Spleen (tissue), 11 donors: ENCODE measurements around the gene PTPRN2. TPM values are rescaled to one million over a fixed set of nuclear protein-coding genes. Genes with fewer than 3 reads are reported as not detected.

Experiments used
- DNase-seq: peaks from one replicate; pipeline ENCODE4 v3.0.0-alpha.2; 2020
- H3K27ac ChIP-seq, 8 donors: fragments of 200-600 bp; sonication (generic) in 7 of 8; 1 replicate in 4 of 8; 2 replicates in 4 of 8; pipeline versions ENCODE4 v1.5.0 to v1.8.0; 2016 to 2021; ENCODE audit warnings: inconsistent platforms in 4 of 8, mild to moderate bottlenecking in 4 of 8, moderate library complexity in 1 of 8
- H3K27me3 ChIP-seq, 7 donors: fragments of 200-600 bp; sonication (generic) in 6 of 7; replicated peaks in 1 of 7; 1 replicate in 4 of 7; 2 replicates in 3 of 7; pipeline versions ENCODE4 v1.5.0 to v1.8.0; 2016 to 2021; ENCODE audit warnings: inconsistent platforms in 3 of 7, mild to moderate bottlenecking in 1 of 7
- H3K36me3 ChIP-seq, 6 donors: fragments of 200-600 bp; sonication (generic) in 5 of 6; 1 replicate in 4 of 6; 2 replicates in 2 of 6; pipeline versions ENCODE4 v1.5.0 to v1.8.0; 2016 to 2021; ENCODE audit warnings: inconsistent platforms in 2 of 6
- H3K4me1 ChIP-seq, 6 donors: fragments of 200-600 bp; sonication (generic) in 5 of 6; 1 replicate in 3 of 6; 2 replicates in 3 of 6; pipeline versions ENCODE4 v1.5.0 to v1.8.0; 2016 to 2021; ENCODE audit warnings: inconsistent platforms in 3 of 6
- H3K4me3 ChIP-seq, 8 donors: fragments of 200-600 bp; sonication (generic) in 7 of 8; 1 replicate in 4 of 8; 2 replicates in 4 of 8; pipeline versions ENCODE4 v1.5.0 to v1.8.0; 2016 to 2021; ENCODE audit warnings: inconsistent platforms in 4 of 8, mild to moderate bottlenecking in 4 of 8, moderate library complexity in 2 of 8
- H3K9me3 ChIP-seq, 8 donors: fragments of 200-600 bp; sonication (generic) in 7 of 8; 1 replicate in 4 of 8; 2 replicates in 4 of 8; pipeline versions ENCODE4 v1.5.0 to v1.8.0; 2016 to 2021; ENCODE audit warnings: inconsistent platforms in 4 of 8
- CTCF ChIP-seq, 11 experiments: fragments of 200-600 bp in 7 of 11; fragments of 450-650 bp in 4 of 11; sonication (generic) in 4 of 11; IDR thresholded peaks in 8 of 11; conservative IDR thresholded peaks in 3 of 11; 1 replicate in 7 of 11; 2 replicates in 4 of 11; pipeline versions ENCODE4 v1.4.0 to v1.8.0; 2016 to 2021; ENCODE audit warnings: antibody characterized with exemption in 11 of 11, inconsistent platforms in 4 of 11, mild to moderate bottlenecking in 1 of 11
- POLR2A ChIP-seq, 3 donors: fragments of 450-650 bp; IDR thresholded peaks; one replicate each; pipeline ENCODE4 v1.5.1; 2017; ENCODE audit warnings: antibody characterized with exemption in 3 of 3, mild to moderate bottlenecking in 1 of 3
- POLR2AphosphoS5 ChIP-seq, 3 donors: sonication (generic); formaldehyde crosslinking; IDR thresholded peaks; one replicate each; pipeline ENCODE4 v1.5.1; 2017; ENCODE audit warnings: antibody characterized with exemption in 3 of 3
- WGBS, 5 donors: extraction: QIAGEN DNeasy Blood & Tissue Kit in 3 of 5; methylation state at CpG; one replicate each; pipeline versions ENCODE4 v1.1.5 to v1.1.7; 2013 to 2018; 5-methylcytosine and 5-hydroxymethylcytosine counted together
- intact Hi-C: fragments of 100-400 bp; cut with DNase I; formaldehyde crosslinking; loops from one replicate; pipeline ENCODE4 v1.15.0; 2023; ENCODE audit warnings: low total_unique reads
- polyA plus RNA-seq, 3 donors: library from polyadenylated mRNA; stranded (reverse); fragments of 200-250 nt; gene quantifications; one replicate each; pipeline ENCODE4 v1.2.1, GENCODE V29; 2013
- total RNA-seq, 7 donors: library from RNA; depleted of rRNA in 3 of 7; stranded (reverse); fragments of >200 nt in 3 of 7; fragmentation: NEBNext Ultra II Directional in 4 of 7; extraction: Animal tissue kit (Norgen Biotek cat#: 25700) in 4 of 7; gene quantifications; one replicate each; pipeline versions ENCODE4 v1.1.0 to v1.2.1, GENCODE V29; 2016 to 2021
- donor health status: healthy with polysubstance abuse.
- donor health status: DM: no; HTN: no; CAD: no; lungs with moderate emphysema.
- donor health status: DM: no; HTN: no; CAD: no.
- donor health status: Bipolar disorder and iron deficiency.
- donor health status: healthy.
- donor health status: DM: no; HTN: no; CAD: no.
- donor health status: DM: yes; HTN: yes; CAD: no.

PTPRN2 gene
- total and polyA plus RNA-seq, 10 donors = 7.0 to 22.8 (median 16.8) TPM

- intact Hi-C loops = no loop called here
- DNase-seq = no peak
- H3K9me3 ChIP-seq = peaks cover 0 to 7% (median 0%) of the 10 kb centered on the region in 8 donors
- no peaks in the 10 kb centered on the region for H3K36me3 ChIP-seq
- no peaks in the 10 kb centered on the region for H3K4me1 ChIP-seq
- peaks cover 0 to 45% (median 0%) of the 10 kb centered on the region in 7 donors for H3K27me3 ChIP-seq
- TF ChIP-seq POLR2A (IDR thresholded peaks at IDR 0.05) (no peak), CTCF (IDR thresholded peaks at IDR 0.05 in 8 of 11, conservative IDR thresholded peaks at IDR 0.05 in 3 of 11) (no peak), POLR2AphosphoS5 (IDR thresholded peaks at IDR 0.05) (no peak)
- no peak overlapping the region for H3K4me3 ChIP-seq
- WGBS, 5 donors = 61 to 69% (median 62%) methylated on average over 16 to 18 of the region's 18 CpGs
- no peak overlapping the region for H3K27ac ChIP-seq
These were observed 1074.4 kb downstream of the PTPRN2 start for GRCh38 chr7:157513162-157513621.

GRCh38 chr7:157509226-157509625, 1078.4 kb downstream of the PTPRN2 start:
- no peak overlapping the region for H3K4me3 ChIP-seq
- intact Hi-C loops = no loop called here

GRCh38 chr7:157508477-157508881, 1079.1 kb downstream of the PTPRN2 start:
- peaks cover 0 to 30% (median 0%) of the 10 kb centered on the region in 7 donors for H3K27me3 ChIP-seq
- DNase-seq = peak; percentile 70
- H3K9me3 ChIP-seq = peaks cover 0 to 28% (median 17%) of the 10 kb centered on the region in 8 donors
- TF ChIP-seq POLR2AphosphoS5 (IDR thresholded peaks at IDR 0.05) (no peak), POLR2A (IDR thresholded peaks at IDR 0.05) (no peak), CTCF (IDR thresholded peaks at IDR 0.05 in 8 of 11, conservative IDR thresholded peaks at IDR 0.05 in 3 of 11) (no peak)
- H3K4me3 ChIP-seq = no peak overlapping the region
- 72 to 87% (median 86%) methylated on average over 7 to 11 of the region's 11 CpGs for WGBS, 5 donors
- H3K27ac ChIP-seq = no peak overlapping the region
- intact Hi-C loops = no loop called here
- H3K36me3 ChIP-seq = no peaks in the 10 kb centered on the region
- peaks cover 0 to 8% (median 1%) of the 10 kb centered on the region in 6 donors for H3K4me1 ChIP-seq

More at GRCh38 chr7:157509226-157509625, 1078.4 kb downstream of the PTPRN2 start:
- Histone ChIP-seq H3K27me3 (peaks cover 0 to 32% (median 0%) of the 10 kb centered on the region in 7 donors), H3K36me3 (no peaks in the 10 kb centered on the region), H3K9me3 (peaks cover 0 to 28% (median 17%) of the 10 kb centered on the region in 8 donors), H3K27ac (no peak overlapping the region), H3K4me1 (peaks cover 0 to 6% (median 0%) of the 10 kb centered on the region in 6 donors)
- no peak for DNase-seq
- TF ChIP-seq CTCF (IDR thresholded peaks at IDR 0.05 in 8 of 11, conservative IDR thresholded peaks at IDR 0.05 in 3 of 11) (no peak), POLR2AphosphoS5 (IDR thresholded peaks at IDR 0.05) (no peak), POLR2A (IDR thresholded peaks at IDR 0.05) (no peak)
- WGBS, 5 donors = 70 to 84% (median 82%) methylated on average over 2 of the region's 2 CpGs

- peak; percentile 34 for DNase-seq
- Histone ChIP-seq H3K27me3 (peaks cover 0 to 31% (median 0%) of the 10 kb centered on the region in 7 donors), H3K9me3 (peaks cover 0 to 24% (median 17%) of the 10 kb centered on the region in 8 donors), H3K4me1 (peaks cover 0 to 13% (median 6%) of the 10 kb centered on the region in 6 donors), H3K4me3 (no peak overlapping the region), H3K27ac (no peak overlapping the region), H3K36me3 (no peaks in the 10 kb centered on the region)
- TF ChIP-seq POLR2A (IDR thresholded peaks at IDR 0.05) (no peak), CTCF (IDR thresholded peaks at IDR 0.05 in 8 of 11, conservative IDR thresholded peaks at IDR 0.05 in 3 of 11) (no peak), POLR2AphosphoS5 (IDR thresholded peaks at IDR 0.05) (no peak)
- WGBS, 5 donors = 36 to 65% (median 46%) methylated on average over 5 of the region's 5 CpGs
- intact Hi-C loops = no loop called here
These were observed 1079.6 kb downstream of the PTPRN2 start for GRCh38 chr7:157507987-157508386.
